PFSK-1 (cell line): ENCODE results near the gene LIMS2.

Experiments used
- FOXP2 ChIP-seq: optimal IDR thresholded peaks from 2 replicates; pipeline ENCODE3; 2011; ENCODE audit warnings: borderline replicate concordance, control low read depth, inconsistent platforms; ENCODE audit not compliant: insufficient read depth; ENCODE audit errors: extremely low read length, extremely low read depth
- POLR2AphosphoS5 ChIP-seq: IDR thresholded peaks from 2 replicates; pipeline ENCODE4 v1.6.1; 2012; ENCODE audit warnings: low read depth, mild to moderate bottlenecking, control low read depth, low read length, moderate library complexity
- REST ChIP-seq, 2 experiments: IDR thresholded peaks; 2 replicates each; pipeline versions ENCODE4 v1.6.1 to v1.8.0; 2011 to 2012; ENCODE audit warnings: low read depth in 2 of 2, low read length in 2 of 2, control low read depth in 1 of 2, inconsistent platforms in 1 of 2, mild to moderate bottlenecking in 1 of 2, moderate library complexity in 1 of 2; ENCODE audit not compliant: insufficient read depth in 1 of 2
- SIN3A ChIP-seq: IDR thresholded peaks from 2 replicates; pipeline ENCODE4 v1.6.1; 2012; ENCODE audit warnings: mild to moderate bottlenecking, low read length, moderate library complexity, borderline replicate concordance; ENCODE audit not compliant: insufficient read depth
- TAF1 ChIP-seq: IDR thresholded peaks from 2 replicates; pipeline ENCODE4 v1.6.1; 2012; ENCODE audit warnings: low read length, control low read depth, borderline replicate concordance; ENCODE audit not compliant: insufficient read depth

LIMS2 gene

GRCh38 chr2:127638361-127639110, 36.8 kb downstream of the LIMS2 start:
- TF ChIP-seq TAF1 (no peak), POLR2AphosphoS5 (no peak), FOXP2 (no peak), SIN3A (no peak), REST (IDR thresholded peaks at IDR 0.05; ENCODE audit: insufficient read depth in 1 of 2, low read depth in 2 of 2, low read length in 2 of 2) (no peak)

- TF ChIP-seq POLR2AphosphoS5 (no peak), SIN3A (no peak), FOXP2 (no peak), REST (IDR thresholded peaks at IDR 0.05; ENCODE audit: insufficient read depth in 1 of 2, low read depth in 2 of 2, low read length in 2 of 2) (no peak), TAF1 (no peak)
Observed at GRCh38 chr2:127637725-127638252, 37.5 kb downstream of the LIMS2 start.

GRCh38 chr2:127637236-127637630, 38.1 kb downstream of the LIMS2 start:
- no peak for TF ChIP-seq TAF1

GRCh38 chr2:127636248-127637235, 38.8 kb downstream of the LIMS2 start:
- TF ChIP-seq TAF1 (no peak), FOXP2 (no peak)

GRCh38 chr2:127635380-127636237, 39.7 kb downstream of the LIMS2 start:
- TF ChIP-seq POLR2AphosphoS5 (no peak), TAF1 (no peak), FOXP2 (no peak), SIN3A (no peak), REST (IDR thresholded peaks at IDR 0.05; ENCODE audit: insufficient read depth in 1 of 2, low read depth in 2 of 2, low read length in 2 of 2) (no peak)
